HEK293T (cell line): ENCODE data around the gene MED29.

Experiments
- ELF4 ChIP-seq: fragments of 450-650 bp; IDR thresholded peaks from 2 replicates; pipeline ENCODE4 v1.6.1; 2017; ENCODE audit warnings: antibody characterized with exemption
- FOXK2 ChIP-seq: fragments of 450-650 bp; IDR thresholded peaks from 2 replicates; pipeline ENCODE4 v1.6.1; 2016; ENCODE audit warnings: mild to moderate bottlenecking
- ZNF384 ChIP-seq: fragments of 450-650 bp; IDR thresholded peaks from 2 replicates; pipeline ENCODE4 v1.6.1; 2016
- TF ChIP-seq, protein P1 (sequence below): fragments of 450-650 bp; IDR thresholded peaks from 2 replicates; pipeline ENCODE4 v1.6.1; 2016

DNA sequence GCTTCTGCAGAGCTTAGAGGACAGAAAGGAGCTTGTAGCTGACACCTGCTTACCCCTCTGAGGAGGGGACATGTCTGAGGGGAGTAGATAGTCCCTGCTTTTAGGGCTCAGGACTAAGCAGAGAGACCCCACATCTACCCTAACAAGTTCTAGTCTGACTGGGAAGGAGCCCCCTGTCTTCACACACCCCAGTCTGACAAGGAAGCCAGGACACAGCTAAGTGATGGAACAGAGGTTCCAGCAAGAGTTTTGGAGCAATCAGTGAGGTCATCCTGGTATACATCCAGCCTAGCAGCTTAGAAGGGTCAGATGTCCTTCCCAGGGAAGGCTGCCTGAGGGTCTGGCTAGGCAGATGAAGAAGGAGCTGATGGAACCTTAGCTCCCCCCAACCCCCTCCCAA lies 15.2 kb upstream of the MED29 start:
- TF ChIP-seq ZNF384 (no peak), FOXK2 (no peak), ELF4 (no peak)
- TF ChIP-seq, protein P1, sequence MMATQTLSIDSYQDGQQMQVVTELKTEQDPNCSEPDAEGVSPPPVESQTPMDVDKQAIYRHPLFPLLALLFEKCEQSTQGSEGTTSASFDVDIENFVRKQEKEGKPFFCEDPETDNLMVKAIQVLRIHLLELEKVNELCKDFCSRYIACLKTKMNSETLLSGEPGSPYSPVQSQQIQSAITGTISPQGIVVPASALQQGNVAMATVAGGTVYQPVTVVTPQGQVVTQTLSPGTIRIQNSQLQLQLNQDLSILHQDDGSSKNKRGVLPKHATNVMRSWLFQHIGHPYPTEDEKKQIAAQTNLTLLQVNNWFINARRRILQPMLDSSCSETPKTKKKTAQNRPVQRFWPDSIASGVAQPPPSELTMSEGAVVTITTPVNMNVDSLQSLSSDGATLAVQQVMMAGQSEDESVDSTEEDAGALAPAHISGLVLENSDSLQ = no peak
